SK-N-SH treated with all-trans-retinoic acid at 6 μM for 48 hours (cell line): ENCODE measurements around the gene CCDC59.

Experiments used
- ARNTL ChIP-seq: fragments of 450-650 bp; formaldehyde crosslinking; IDR thresholded peaks from 2 replicates; pipeline ENCODE4 v1.5.0; 2020; ENCODE audit warnings: low read depth, mild to moderate bottlenecking, moderate library complexity, borderline replicate concordance
- CSRNP3 ChIP-seq: fragments of 250-450 bp; sonication (Bioruptor Pico); IDR thresholded peaks from 2 replicates; pipeline ENCODE4 v1.5.1; 2021; ENCODE audit warnings: mild to moderate bottlenecking, moderate library complexity
- ESRRG ChIP-seq: fragments of 250-450 bp; sonication (Bioruptor Pico); IDR thresholded peaks from 2 replicates; pipeline ENCODE4 v1.6.1; 2021; ENCODE audit warnings: mild to moderate bottlenecking
- ISL1 ChIP-seq: fragments of 250-450 bp; sonication (Bioruptor Pico); IDR thresholded peaks from 2 replicates; pipeline ENCODE4 v2.1.2; 2022; ENCODE audit warnings: mild to moderate bottlenecking, moderate library complexity
- OSR1 ChIP-seq: fragments of 250-450 bp; sonication (Bioruptor Pico); IDR thresholded peaks from 2 replicates; pipeline ENCODE4 v1.8.0; 2022; ENCODE audit warnings: moderate library complexity, mild to moderate bottlenecking, inconsistent platforms
- PATZ1 ChIP-seq: fragments of 250-450 bp; sonication (Bioruptor Pico); IDR thresholded peaks from 2 replicates; pipeline ENCODE4 v1.8.0; 2020; ENCODE audit warnings: mild to moderate bottlenecking, moderate library complexity, borderline replicate concordance
- POU6F1 ChIP-seq: fragments of 250-450 bp; sonication (Bioruptor Pico); IDR thresholded peaks from 2 replicates; pipeline ENCODE4 v1.8.0; 2021; ENCODE audit warnings: low read depth, mild to moderate bottlenecking, moderate library complexity, borderline replicate concordance
- RARB ChIP-seq: fragments of 250-450 bp; sonication (Bioruptor Pico); IDR thresholded peaks from 2 replicates; pipeline ENCODE4 v1.8.0; 2021; ENCODE audit warnings: mild to moderate bottlenecking, moderate library complexity
- TOX ChIP-seq: fragments of 250-450 bp; sonication (Bioruptor Pico); IDR thresholded peaks from 2 replicates; pipeline ENCODE4 v1.8.0; 2021; ENCODE audit warnings: mild to moderate bottlenecking, moderate library complexity, borderline replicate concordance
- ZFP3 ChIP-seq: fragments of 250-450 bp; sonication (Bioruptor Pico); IDR thresholded peaks from 2 replicates; pipeline ENCODE4 v1.5.0; 2020; ENCODE audit warnings: mild to moderate bottlenecking, moderate library complexity
- ZFP30 ChIP-seq: fragments of 450-650 bp; formaldehyde crosslinking; IDR thresholded peaks from 2 replicates; pipeline ENCODE4 v1.5.0; 2022; ENCODE audit warnings: mild to moderate bottlenecking, moderate library complexity
- ZNF70 ChIP-seq: fragments of 450-650 bp; formaldehyde crosslinking; IDR thresholded peaks from 2 replicates; pipeline ENCODE4 v1.5.0; 2020; ENCODE audit warnings: mild to moderate bottlenecking, moderate library complexity
- ZNF8 ChIP-seq: fragments of 450-650 bp; formaldehyde crosslinking; IDR thresholded peaks from 2 replicates; pipeline ENCODE4 v1.5.0; 2020; ENCODE audit warnings: mild to moderate bottlenecking, moderate library complexity

- TF ChIP-seq ISL1 (CRISPR knock-in tag): no peak
- no peak for TF ChIP-seq CSRNP3 (CRISPR knock-in tag)
- no peak for TF ChIP-seq ESRRG
- no peak for TF ChIP-seq POU6F1 (CRISPR knock-in tag)
- TF ChIP-seq ZFP3 (CRISPR knock-in tag): no peak
- no peak for TF ChIP-seq OSR1 (CRISPR knock-in tag)
- TF ChIP-seq ARNTL: no peak
- no peak for TF ChIP-seq TOX
- TF ChIP-seq ZNF8 (CRISPR knock-in tag): no peak
- no peak for TF ChIP-seq ZNF70 (CRISPR knock-in tag)
- no peak for TF ChIP-seq PATZ1 (CRISPR knock-in tag)
- TF ChIP-seq ZFP30 (CRISPR knock-in tag): no peak
- no peak for TF ChIP-seq RARB (CRISPR knock-in tag)
These were observed 17.0 kb upstream of the CCDC59 start for GRCh38 chr12:82375201-82375600.
